Measurements from ENCODE around the gene SUDS3.

Gene SUDS3

GRCh38 chr12:118373616-118374015 lies 2.7 kb upstream of the SUDS3 start:
- TF ChIP-seq CTCF (IDR thresholded peaks at IDR 0.05; ENCODE audit: low read depth, low read length) = no peak
- peak overlapping the region; percentile 54 to 71 for H3K4me3 ChIP-seq (replicated peaks in 1 of 2; ENCODE audit: low read depth in 2 of 2, low read length in 2 of 2)
- no peak for DNase-seq (ENCODE audit: low read depth in 2 of 2)

- no peak overlapping the region for H3K4me3 ChIP-seq (replicated peaks in 1 of 2; ENCODE audit: low read depth in 2 of 2, low read length in 2 of 2)
- DNase-seq (ENCODE audit: low read depth in 2 of 2) = no peak
- TF ChIP-seq CTCF (IDR thresholded peaks at IDR 0.05; ENCODE audit: low read depth, low read length) = no peak
These were observed 2.1 kb upstream of the SUDS3 start for GRCh38 chr12:118374126-118374725.

GRCh38 chr12:118374909-118375308 lies 1.4 kb upstream of the SUDS3 start:
- no peak for TF ChIP-seq CTCF (IDR thresholded peaks at IDR 0.05; ENCODE audit: low read depth, low read length)
- H3K4me3 ChIP-seq (replicated peaks in 1 of 2; ENCODE audit: low read depth in 2 of 2, low read length in 2 of 2) = no peak overlapping the region
- peak in 1 of 2 donors; percentile 68 for DNase-seq (ENCODE audit: low read depth in 2 of 2)

GRCh38 chr12:118375348-118375747 lies 1.0 kb upstream of the SUDS3 start:
- no peak for DNase-seq (ENCODE audit: low read depth in 2 of 2)
- no peak for TF ChIP-seq CTCF (IDR thresholded peaks at IDR 0.05; ENCODE audit: low read depth, low read length)
- H3K4me3 ChIP-seq (replicated peaks in 1 of 2; ENCODE audit: low read depth in 2 of 2, low read length in 2 of 2) = no peak overlapping the region

DNA sequence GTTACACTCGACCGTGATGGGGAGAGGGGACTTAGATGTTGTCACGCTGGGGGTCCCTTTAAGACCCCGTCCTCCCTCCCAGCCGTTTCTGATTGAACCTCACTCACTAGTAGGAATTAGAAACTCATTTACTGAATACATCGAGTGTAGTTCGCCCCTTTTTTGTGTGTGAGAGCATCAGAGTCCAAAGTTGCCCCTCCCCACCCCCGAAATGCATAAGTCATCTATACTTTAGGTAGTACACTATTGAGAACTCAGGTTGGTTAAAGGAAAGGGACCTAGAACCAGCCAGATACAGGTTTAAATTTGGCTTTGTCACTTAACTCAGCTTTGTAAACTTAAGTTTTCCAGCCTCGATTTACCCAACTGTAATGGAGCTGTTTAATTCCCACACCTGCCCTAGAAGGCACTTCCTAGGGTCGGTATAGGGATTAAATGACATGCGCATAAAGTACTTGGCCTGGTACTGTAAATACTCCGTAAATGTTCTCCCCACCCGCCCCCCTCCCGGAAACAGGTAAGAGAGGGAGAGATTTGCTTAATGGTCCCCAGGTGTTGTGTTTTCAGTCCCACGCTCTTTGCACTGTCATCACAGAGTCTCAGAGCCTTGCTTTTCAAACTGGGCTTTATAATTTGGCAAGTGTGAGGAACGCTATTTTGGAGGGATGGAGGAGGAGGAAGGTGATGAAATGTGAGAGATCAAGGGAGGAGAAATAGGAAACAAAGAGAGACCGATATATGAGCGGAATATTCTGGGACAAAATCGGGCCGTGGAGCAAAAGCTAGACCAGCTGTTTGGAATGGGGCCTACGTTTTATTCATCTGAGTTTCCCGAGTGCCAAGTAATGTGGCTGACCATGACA lies 897 bp downstream of the SUDS3 start:
- DNase-seq (ENCODE audit: low read depth in 2 of 2) = no peak
- TF ChIP-seq CTCF (IDR thresholded peaks at IDR 0.05; ENCODE audit: low read depth, low read length) = no peak

DNA sequence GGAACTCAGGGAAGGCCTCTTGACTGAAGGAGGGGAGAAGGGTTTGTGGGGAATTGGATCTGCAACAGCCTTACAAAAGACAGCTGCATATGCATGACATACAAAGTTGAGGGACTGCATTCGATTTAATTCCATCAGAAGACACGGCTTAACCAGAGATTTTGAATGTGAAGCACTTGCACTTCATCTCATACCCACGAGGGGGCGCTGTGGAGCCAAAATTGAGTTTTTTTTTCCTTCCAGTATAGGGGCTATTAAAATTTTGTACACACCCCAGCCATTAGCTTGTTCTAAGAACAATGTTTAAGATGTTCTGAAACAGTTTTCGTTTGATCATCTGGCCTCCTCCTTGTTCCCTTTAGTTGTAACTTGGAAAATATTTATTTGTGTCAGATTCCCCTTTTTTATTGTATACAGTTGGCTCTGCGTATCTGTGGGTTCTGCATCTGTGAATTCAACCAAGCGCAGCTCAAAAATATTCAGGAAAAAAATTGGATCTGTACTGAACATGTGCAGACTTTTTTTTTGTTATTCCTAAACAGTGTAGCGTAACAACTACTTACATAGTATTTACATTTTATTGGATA lies 1.6 kb downstream of the SUDS3 start:
- peak; percentile 81 for TF ChIP-seq CTCF (IDR thresholded peaks at IDR 0.05; ENCODE audit: low read depth, low read length)
- peak overlapping the region; percentile 84 to 86 for H3K4me3 ChIP-seq (replicated peaks in 1 of 2; ENCODE audit: low read depth in 2 of 2, low read length in 2 of 2)
- DNase-seq (ENCODE audit: low read depth in 2 of 2) = peak; percentile 66 to 72

More for the DNA sequence above, 897 bp downstream of the SUDS3 start:
- H3K4me3 ChIP-seq (replicated peaks in 1 of 2; ENCODE audit: low read depth in 2 of 2, low read length in 2 of 2) = peak overlapping the region; percentile 84 to 86
